ENCODE data around the gene WDR91.
A peak's percentile ranks its signal among the peaks of the same experiment; 100 is the strongest.

WDR91 gene

GRCh38 chr7:135147899-135148721, 63.2 kb downstream of the WDR91 start, which contains the start of gene TMEM140:
Gene TMEM140, plus strand, starts transcription at chr7:135148072. Its CDS starts 16,370 bp downstream, at chr7:135164442.
- no peaks in the 10 kb centered on the region; the same call in 1 of the 2 replicates for H3K79me2 ChIP-seq (ENCODE audit: insufficient read depth, low read length)
- H3K4me1 ChIP-seq (ENCODE audit: insufficient read depth, low read length, severe bottlenecking) = peaks cover 56% of the 10 kb centered on the region
- peak within 1 kb of the TSS; percentile 65 for H3K4me3 ChIP-seq (ENCODE audit: low read depth, low read length, poor library complexity, severe bottlenecking)
- peak within 1 kb of the TSS; percentile 92 for H3K4me2 ChIP-seq (ENCODE audit: low read length)
- no peaks in the 10 kb centered on the region for H3K9me3 ChIP-seq (ENCODE audit: low read length)
- H3K9ac ChIP-seq (ENCODE audit: low read length) = peak within 1 kb of the TSS; percentile 68
- peak within 1 kb of the TSS; percentile 87 for H3K27ac ChIP-seq (ENCODE audit: low read depth, low read length, poor library complexity, severe bottlenecking)
- H4K20me1 ChIP-seq (ENCODE audit: insufficient read depth, low read length) = no peaks in the 10 kb centered on the region
- no peak for TF ChIP-seq CTCF (IDR thresholded peaks at IDR 0.05; ENCODE audit: low read length)
- TF ChIP-seq EZH2 (IDR thresholded peaks at IDR 0.05; ENCODE audit: borderline replicate concordance, low read length) = no peak
- H3K36me3 ChIP-seq (ENCODE audit: insufficient read depth, low read length) = no peaks in the 10 kb centered on the region
- H2AFZ ChIP-seq (ENCODE audit: low read length) = peak within 1 kb of the TSS; percentile 33
- no peaks in the 10 kb centered on the region for H3K27me3 ChIP-seq (ENCODE audit: insufficient read depth, low read length)
- H3K9me2 ChIP-seq (ENCODE audit: low read depth, low read length) = no peaks in the 10 kb centered on the region
- H3F3A ChIP-seq (ENCODE audit: insufficient read depth, low read length) = no peaks in the 10 kb centered on the region

GRCh38 chr7:135147341-135147898, 63.9 kb downstream of the WDR91 start:
- peak overlapping the region; percentile 33 for H2AFZ ChIP-seq (ENCODE audit: low read length)
- H3K4me3 ChIP-seq (ENCODE audit: low read depth, low read length, poor library complexity, severe bottlenecking) = peak overlapping the region; percentile 65
- H3K4me1 ChIP-seq (ENCODE audit: insufficient read depth, low read length, severe bottlenecking) = peaks cover 56% of the 10 kb centered on the region
- no peaks in the 10 kb centered on the region for H3K9me2 ChIP-seq (ENCODE audit: low read depth, low read length)
- no peaks in the 10 kb centered on the region; the same call in 1 of the 2 replicates for H3K79me2 ChIP-seq (ENCODE audit: insufficient read depth, low read length)
- peak overlapping the region; percentile 87 for H3K27ac ChIP-seq (ENCODE audit: low read depth, low read length, poor library complexity, severe bottlenecking)
- H3K9ac ChIP-seq (ENCODE audit: low read length) = peak overlapping the region; percentile 68
- H3K4me2 ChIP-seq (ENCODE audit: low read length) = peak overlapping the region; percentile 92
- no peak for TF ChIP-seq EZH2 (IDR thresholded peaks at IDR 0.05; ENCODE audit: borderline replicate concordance, low read length)
- TF ChIP-seq CTCF (IDR thresholded peaks at IDR 0.05; ENCODE audit: low read length) = no peak
- no peaks in the 10 kb centered on the region for H3K27me3 ChIP-seq (ENCODE audit: insufficient read depth, low read length)
- H4K20me1 ChIP-seq (ENCODE audit: insufficient read depth, low read length) = no peaks in the 10 kb centered on the region
- H3K36me3 ChIP-seq (ENCODE audit: insufficient read depth, low read length) = no peaks in the 10 kb centered on the region
- no peaks in the 10 kb centered on the region for H3K9me3 ChIP-seq (ENCODE audit: low read length)
- no peaks in the 10 kb centered on the region for H3F3A ChIP-seq (ENCODE audit: insufficient read depth, low read length)

GRCh38 chr7:135143885-135144668, 67.2 kb downstream of the WDR91 start:
- H2AFZ ChIP-seq (ENCODE audit: low read length) = no peak overlapping the region
- TF ChIP-seq CTCF (IDR thresholded peaks at IDR 0.05; ENCODE audit: low read length) (no peak), EZH2 (IDR thresholded peaks at IDR 0.05; ENCODE audit: borderline replicate concordance, low read length) (no peak)
- no peak overlapping the region for H3K27ac ChIP-seq (ENCODE audit: low read depth, low read length, poor library complexity, severe bottlenecking)
- no peaks in the 10 kb centered on the region for H3K36me3 ChIP-seq (ENCODE audit: insufficient read depth, low read length)
- H3K79me2 ChIP-seq (ENCODE audit: insufficient read depth, low read length) = no peaks in the 10 kb centered on the region; the same call in 1 of the 2 replicates
- H3K4me2 ChIP-seq (ENCODE audit: low read length) = no peak overlapping the region
- H3K4me1 ChIP-seq (ENCODE audit: insufficient read depth, low read length, severe bottlenecking) = peaks cover 34% of the 10 kb centered on the region
- H3K27me3 ChIP-seq (ENCODE audit: insufficient read depth, low read length) = no peaks in the 10 kb centered on the region
- H3K4me3 ChIP-seq (ENCODE audit: low read depth, low read length, poor library complexity, severe bottlenecking) = no peak overlapping the region
- H3K9ac ChIP-seq (ENCODE audit: low read length) = no peak overlapping the region
- no peaks in the 10 kb centered on the region for H3K9me2 ChIP-seq (ENCODE audit: low read depth, low read length)
- no peaks in the 10 kb centered on the region for H3K9me3 ChIP-seq (ENCODE audit: low read length)
- H3F3A ChIP-seq (ENCODE audit: insufficient read depth, low read length) = no peaks in the 10 kb centered on the region
- H4K20me1 ChIP-seq (ENCODE audit: insufficient read depth, low read length) = no peaks in the 10 kb centered on the region

Data from OCI-LY1 (cell line).